Stimulated activated naive CD8-positive, alpha-beta T cell treated with anti-CD3 and anti-CD28 coated beads, Interleukin-15, Interleukin-2, amounts not matched to agents 100 ng/mL and 50 ng/mL, for 24 hours (primary cell): ENCODE measurements around the gene JHY.

Experiments
- H3K27ac Mint-ChIP-seq: one replicate; pipeline ENCODE4 v1.8.0; 2021; ENCODE audit warnings: mild to moderate bottlenecking, mixed read lengths
- H3K27me3 Mint-ChIP-seq: one replicate; pipeline ENCODE4 v1.8.0; 2021; ENCODE audit warnings: mixed read lengths
- H3K36me3 Mint-ChIP-seq: one replicate; pipeline ENCODE4 v1.8.0; 2021; ENCODE audit warnings: low read depth, mixed read lengths
- H3K4me1 Mint-ChIP-seq: one replicate; pipeline ENCODE4 v1.8.0; 2021; ENCODE audit warnings: low read depth, mixed read lengths
- H3K4me3 Mint-ChIP-seq: one replicate; pipeline ENCODE4 v1.8.0; 2021; ENCODE audit warnings: mild to moderate bottlenecking, mixed read lengths
- H3K9me3 Mint-ChIP-seq: one replicate; pipeline ENCODE4 v1.8.0; 2021; ENCODE audit warnings: mixed read lengths

Gene JHY

GRCh38 chr11:122998727-122999366, 116.3 kb downstream of the JHY start:
- no peaks in the 10 kb centered on the region for H3K9me3 Mint-ChIP-seq
- no peak overlapping the region for H3K4me3 Mint-ChIP-seq
- H3K36me3 Mint-ChIP-seq: no peaks in the 10 kb centered on the region
- peaks cover 45% of the 10 kb centered on the region for H3K27me3 Mint-ChIP-seq
- no peaks in the 10 kb centered on the region for H3K4me1 Mint-ChIP-seq
- no peak overlapping the region for H3K27ac Mint-ChIP-seq

GRCh38 chr11:123000721-123001120, 118.2 kb downstream of the JHY start:
- Mint-ChIP-seq H3K4me1 (no peaks in the 10 kb centered on the region), H3K4me3 (no peak overlapping the region), H3K9me3 (no peaks in the 10 kb centered on the region), H3K27me3 (peaks cover 32% of the 10 kb centered on the region), H3K36me3 (no peaks in the 10 kb centered on the region), H3K27ac (no peak overlapping the region)

DNA sequence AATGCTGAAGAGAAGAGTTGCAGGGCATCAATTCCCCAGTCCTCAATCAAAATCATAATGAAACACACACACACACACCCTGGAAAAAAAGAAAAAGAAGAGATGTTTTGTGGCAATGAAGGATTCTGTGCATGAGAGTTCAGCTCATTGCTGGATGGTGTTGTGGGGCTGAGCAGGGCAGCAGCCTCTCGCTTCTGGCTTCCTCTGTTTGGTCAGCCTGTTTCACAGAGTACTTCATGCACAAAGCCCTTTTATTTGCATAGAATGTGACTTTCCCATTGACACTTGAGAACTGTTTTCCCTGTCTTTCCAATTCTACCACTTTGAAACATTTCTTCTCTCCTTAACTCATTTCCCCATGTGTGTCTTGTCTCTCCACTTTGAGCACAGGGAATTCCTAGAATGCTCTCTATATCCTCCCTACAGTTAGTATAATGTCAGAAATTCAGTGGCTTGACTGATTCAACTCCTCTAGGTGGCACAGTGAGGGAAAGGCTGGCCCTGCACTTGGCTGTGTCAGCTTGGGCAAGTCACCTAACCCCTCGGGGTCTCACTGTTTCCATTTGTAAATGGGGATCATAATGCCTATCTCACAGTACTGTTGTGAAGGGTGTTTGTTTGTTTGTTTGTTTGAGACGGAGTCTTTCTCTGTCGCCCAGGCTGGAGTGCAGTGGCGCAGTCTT, 124.4 kb downstream of the JHY start:
- peaks cover 8% of the 10 kb centered on the region for H3K27me3 Mint-ChIP-seq
- H3K4me3 Mint-ChIP-seq: no peak overlapping the region
- no peak overlapping the region for H3K27ac Mint-ChIP-seq
- H3K4me1 Mint-ChIP-seq: no peaks in the 10 kb centered on the region
- H3K36me3 Mint-ChIP-seq: no peaks in the 10 kb centered on the region
- no peaks in the 10 kb centered on the region for H3K9me3 Mint-ChIP-seq
